MM.1S (cell line): ENCODE data around the gene CADPS.

Experiments used
- DNase-seq: peaks from one replicate; pipeline ENCODE4 v3.0.0-alpha.2; 2015
- H2AFZ ChIP-seq: fragments of 300-600 bp; sonication (generic); 2 replicates; pipeline ENCODE4 v1.6.0; 2016; ENCODE audit warnings: antibody characterized with exemption, low read length
- H3F3A ChIP-seq: fragments of 300-600 bp; sonication (generic); 2 replicates; pipeline ENCODE4 v1.6.1; 2016; ENCODE audit warnings: mild to moderate bottlenecking, antibody characterized with exemption, low read length, moderate library complexity, mixed read lengths; ENCODE audit not compliant: insufficient read depth
- H3K27ac ChIP-seq: fragments of 300-600 bp; sonication (generic); 2 replicates; pipeline ENCODE4 v1.5.1; 2016; ENCODE audit warnings: mild to moderate bottlenecking, low read length
- H3K27me3 ChIP-seq: fragments of 300-600 bp; sonication (generic); replicated peaks from 2 replicates; pipeline ENCODE4 v1.6.0; 2016; ENCODE audit warnings: low read length; ENCODE audit not compliant: insufficient read depth
- H3K36me3 ChIP-seq: fragments of 300-600 bp; sonication (generic); replicated peaks from 2 replicates; pipeline ENCODE4 v1.6.1; 2016; ENCODE audit warnings: mild to moderate bottlenecking, low read length, mixed read lengths; ENCODE audit not compliant: insufficient read depth
- H3K4me1 ChIP-seq: fragments of 300-600 bp; sonication (generic); 2 replicates; pipeline ENCODE4 v1.6.1; 2016; ENCODE audit warnings: low read length, mixed read lengths
- H3K4me2 ChIP-seq: fragments of 300-600 bp; sonication (generic); 2 replicates; pipeline ENCODE4 v1.6.0; 2016; ENCODE audit warnings: low read depth, low read length
- H3K4me3 ChIP-seq: fragments of 300-600 bp; sonication (generic); 2 replicates; pipeline ENCODE4 v1.5.1; 2016; ENCODE audit warnings: low read length, mixed read lengths
- H3K79me2 ChIP-seq: fragments of 300-600 bp; sonication (generic); 2 replicates; pipeline ENCODE4 v1.6.1; 2016; ENCODE audit warnings: mixed run types, low read length, mixed read lengths
- H3K9ac ChIP-seq: fragments of 300-600 bp; sonication (generic); 2 replicates; pipeline ENCODE4 v1.6.1; 2016; ENCODE audit warnings: low read length, mixed read lengths
- H3K9me2 ChIP-seq: fragments of 300-600 bp; sonication (generic); replicated peaks from 2 replicates; pipeline ENCODE4 v1.6.1; 2016; ENCODE audit warnings: mild to moderate bottlenecking, low read length, mixed read lengths; ENCODE audit not compliant: insufficient read depth
- H3K9me3 ChIP-seq: fragments of 300-600 bp; sonication (generic); replicated peaks from 2 replicates; pipeline ENCODE4 v1.6.1; 2016; ENCODE audit warnings: mild to moderate bottlenecking, low read length, mixed read lengths; ENCODE audit not compliant: insufficient read depth
- H4K20me1 ChIP-seq: fragments of 300-600 bp; sonication (generic); 2 replicates; pipeline ENCODE4 v1.6.1; 2016; ENCODE audit warnings: mild to moderate bottlenecking, low read length, moderate library complexity, mixed read lengths; ENCODE audit not compliant: insufficient read depth
- EZH2 ChIP-seq: fragments of 300-600 bp; sonication (generic); optimal IDR thresholded peaks from 2 replicates; pipeline ENCODE3; 2017; ENCODE audit warnings: low read depth, mild to moderate bottlenecking, antibody characterized with exemption, low read length, mixed read lengths
- EZH2phosphoT487 ChIP-seq: fragments of 300-600 bp; sonication (generic); IDR thresholded peaks from 2 replicates; pipeline ENCODE4 v1.6.1; 2018; ENCODE audit warnings: antibody characterized with exemption, low read length
- TF ChIP-seq, protein P1 (sequence below): fragments of 300-600 bp; sonication (generic); IDR thresholded peaks from 2 replicates; pipeline ENCODE4 v1.5.1; 2016; ENCODE audit warnings: antibody characterized with exemption, low read length, mixed read lengths

The CADPS gene

DNA sequence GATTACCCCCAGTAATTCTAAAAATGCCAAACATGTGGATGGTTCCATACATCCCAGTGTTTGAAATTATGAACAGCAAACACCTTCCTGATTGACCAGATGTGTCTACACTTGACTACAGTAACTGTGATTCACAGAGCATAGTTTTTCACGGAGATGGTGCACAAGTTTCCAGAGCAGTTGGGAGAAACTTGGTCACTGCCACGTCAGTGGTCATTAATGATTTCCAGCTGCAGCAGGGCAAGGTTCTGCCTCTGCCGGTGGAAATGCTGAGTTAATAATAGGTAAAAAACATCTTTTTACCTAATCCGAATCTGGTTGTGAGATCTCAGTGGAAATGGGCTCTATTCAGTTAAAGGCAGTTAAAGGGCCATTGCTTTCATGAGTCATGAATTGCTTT lies 347.7 kb downstream of the CADPS start:
- Histone ChIP-seq H3K79me2 (no peaks in the 10 kb centered on the region), H3K9ac (no peak overlapping the region), H2AFZ (no peak overlapping the region), H3K36me3 (no peaks in the 10 kb centered on the region), H3K4me3 (no peak overlapping the region), H3K9me3 (no peaks in the 10 kb centered on the region), H3F3A (no peaks in the 10 kb centered on the region), H3K9me2 (no peaks in the 10 kb centered on the region), H3K4me2 (no peak overlapping the region), H3K27ac (no peak overlapping the region), H3K4me1 (no peaks in the 10 kb centered on the region), H4K20me1 (no peaks in the 10 kb centered on the region), H3K27me3 (no peaks in the 10 kb centered on the region)
- no peak for DNase-seq
- TF ChIP-seq EZH2phosphoT487: no peak
- no peak for TF ChIP-seq EZH2
- TF ChIP-seq, protein P1, sequence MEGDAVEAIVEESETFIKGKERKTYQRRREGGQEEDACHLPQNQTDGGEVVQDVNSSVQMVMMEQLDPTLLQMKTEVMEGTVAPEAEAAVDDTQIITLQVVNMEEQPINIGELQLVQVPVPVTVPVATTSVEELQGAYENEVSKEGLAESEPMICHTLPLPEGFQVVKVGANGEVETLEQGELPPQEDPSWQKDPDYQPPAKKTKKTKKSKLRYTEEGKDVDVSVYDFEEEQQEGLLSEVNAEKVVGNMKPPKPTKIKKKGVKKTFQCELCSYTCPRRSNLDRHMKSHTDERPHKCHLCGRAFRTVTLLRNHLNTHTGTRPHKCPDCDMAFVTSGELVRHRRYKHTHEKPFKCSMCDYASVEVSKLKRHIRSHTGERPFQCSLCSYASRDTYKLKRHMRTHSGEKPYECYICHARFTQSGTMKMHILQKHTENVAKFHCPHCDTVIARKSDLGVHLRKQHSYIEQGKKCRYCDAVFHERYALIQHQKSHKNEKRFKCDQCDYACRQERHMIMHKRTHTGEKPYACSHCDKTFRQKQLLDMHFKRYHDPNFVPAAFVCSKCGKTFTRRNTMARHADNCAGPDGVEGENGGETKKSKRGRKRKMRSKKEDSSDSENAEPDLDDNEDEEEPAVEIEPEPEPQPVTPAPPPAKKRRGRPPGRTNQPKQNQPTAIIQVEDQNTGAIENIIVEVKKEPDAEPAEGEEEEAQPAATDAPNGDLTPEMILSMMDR: no peak

GRCh38 chr3:62525281-62525680 lies 349.9 kb downstream of the CADPS start:
- Histone ChIP-seq H3K36me3 (no peaks in the 10 kb centered on the region), H3F3A (no peaks in the 10 kb centered on the region), H4K20me1 (no peaks in the 10 kb centered on the region), H3K9me3 (no peaks in the 10 kb centered on the region), H3K4me3 (no peak overlapping the region), H3K79me2 (no peaks in the 10 kb centered on the region), H3K9ac (no peak overlapping the region), H3K4me2 (no peak overlapping the region), H2AFZ (no peak overlapping the region), H3K9me2 (no peaks in the 10 kb centered on the region), H3K4me1 (no peaks in the 10 kb centered on the region), H3K27me3 (no peaks in the 10 kb centered on the region), H3K27ac (no peak overlapping the region)
- no peak for DNase-seq
- TF ChIP-seq EZH2 (no peak), EZH2phosphoT487 (no peak)
- TF ChIP-seq, protein P1: no peak

GRCh38 chr3:62523672-62524071 lies 351.5 kb downstream of the CADPS start:
- no peak overlapping the region for H3K4me2 ChIP-seq
- no peak overlapping the region for H3K9ac ChIP-seq
- H3K27ac ChIP-seq: no peak overlapping the region
- H3K4me3 ChIP-seq: no peak overlapping the region
- no peaks in the 10 kb centered on the region for H3K9me2 ChIP-seq
- no peaks in the 10 kb centered on the region for H3K27me3 ChIP-seq
- TF ChIP-seq, protein P1: no peak
- TF ChIP-seq EZH2 (no peak), EZH2phosphoT487 (no peak)
- no peaks in the 10 kb centered on the region for H3F3A ChIP-seq
- H3K36me3 ChIP-seq: no peaks in the 10 kb centered on the region
- no peaks in the 10 kb centered on the region for H3K4me1 ChIP-seq
- DNase-seq: no peak
- no peaks in the 10 kb centered on the region for H4K20me1 ChIP-seq
- no peaks in the 10 kb centered on the region for H3K79me2 ChIP-seq
- H3K9me3 ChIP-seq: no peaks in the 10 kb centered on the region
- no peak overlapping the region for H2AFZ ChIP-seq
